HG02623 (cell line): Measurements from ENCODE around the gene SORCS1.

ENCODE experiments used
- ATAC-seq: cut with Tn5 transposase; IDR thresholded peaks from one replicate; pipeline ENCODE4 v1.9.1; 2021; ENCODE audit warnings: moderate library complexity; ENCODE audit not compliant: unreplicated experiment

The SORCS1 gene

DNA sequence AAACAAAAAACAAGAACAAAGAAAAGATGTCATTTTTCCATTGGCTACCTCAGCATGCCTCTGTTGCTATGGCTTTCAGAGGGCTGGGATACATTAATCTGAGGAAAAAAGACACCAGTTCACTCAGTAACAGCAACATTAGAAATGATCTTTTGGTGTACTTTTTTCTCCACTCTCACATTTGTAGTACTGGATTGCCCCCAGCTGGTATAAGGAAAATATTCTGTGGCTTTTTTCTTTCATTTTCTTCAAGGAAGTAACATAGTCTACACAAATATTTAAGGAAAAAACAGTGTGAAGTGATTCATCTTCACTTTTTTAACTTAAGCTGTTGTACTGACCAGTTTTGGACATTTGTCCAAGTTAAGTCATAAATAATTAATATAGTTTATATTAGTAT, 482.3 kb downstream of the SORCS1 start:
- no peak for ATAC-seq

GRCh38 chr10:106680061-106680460, 484.4 kb downstream of the SORCS1 start:
- ATAC-seq, result no peak

DNA sequence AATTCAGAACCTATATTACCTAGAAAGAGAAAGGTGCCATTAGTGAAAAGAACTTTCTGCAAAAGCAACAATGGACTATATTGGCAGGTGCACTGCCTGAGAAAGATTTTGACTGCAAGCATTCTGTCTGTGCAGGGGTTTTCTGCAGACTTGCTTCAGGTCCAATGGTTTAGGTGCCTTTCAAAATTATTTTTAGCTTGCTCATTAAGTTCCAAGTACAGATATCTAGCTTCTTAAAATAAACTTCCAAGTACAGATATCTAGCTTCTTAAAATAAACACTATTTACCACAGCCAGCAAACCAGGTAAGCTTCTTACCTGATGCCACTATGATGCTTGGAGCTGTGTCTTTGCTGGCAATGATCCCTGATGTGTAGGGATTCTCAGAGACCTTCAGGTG, 485.2 kb downstream of the SORCS1 start:
- ATAC-seq, result no peak

DNA sequence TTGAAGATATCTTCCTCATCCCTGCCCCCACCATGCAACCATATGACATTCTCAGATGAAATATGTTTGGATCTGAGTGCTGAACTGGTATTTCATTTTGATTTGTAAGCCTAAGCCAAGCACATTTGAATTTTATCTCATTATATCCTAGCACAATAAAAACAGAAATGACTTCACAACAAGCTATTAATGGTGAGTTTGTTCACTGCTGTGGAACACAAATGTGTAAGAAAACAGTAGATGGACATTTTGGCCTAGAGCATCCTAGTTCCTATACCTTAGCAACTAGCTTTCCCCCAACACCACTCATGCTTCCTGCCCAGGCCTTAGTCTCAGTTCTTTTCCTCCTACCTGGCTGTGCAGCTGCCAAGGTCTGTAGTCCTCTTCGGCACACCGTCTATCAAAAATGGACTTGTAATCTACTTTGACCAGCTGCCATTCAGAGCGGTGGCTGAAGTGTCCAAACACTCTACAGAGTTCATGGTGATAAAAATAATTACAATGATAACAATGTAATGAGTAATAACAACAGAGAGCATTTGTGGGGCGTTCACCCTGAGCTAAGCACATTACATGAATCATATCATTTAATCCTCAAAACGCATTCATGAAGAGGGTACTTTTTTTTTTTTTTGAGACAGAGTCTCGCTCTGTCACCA, 491.9 kb downstream of the SORCS1 start:
- no peak for ATAC-seq

DNA sequence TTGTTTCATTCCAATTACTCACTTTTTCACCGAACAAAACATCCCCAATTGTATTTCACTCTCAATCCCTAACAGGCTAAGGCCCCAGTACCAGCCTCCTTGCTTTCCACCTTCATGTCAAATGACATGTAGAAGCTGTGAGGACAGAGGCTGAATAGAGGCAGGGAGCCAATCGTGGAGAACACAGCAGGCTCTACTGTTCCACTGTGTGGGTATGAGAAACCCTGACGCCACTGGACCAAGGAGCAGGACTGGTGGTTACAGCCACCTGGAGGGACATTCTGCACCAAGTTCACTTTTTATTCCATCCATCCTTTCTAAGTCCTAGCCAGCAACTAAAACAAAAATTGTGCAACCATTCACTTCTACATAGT, 502.8 kb downstream of the SORCS1 start:
- no peak for ATAC-seq

- no peak for ATAC-seq
Measured at GRCh38 chr10:106661133-106661766, 503.3 kb downstream of the SORCS1 start.

- no peak for ATAC-seq
Measured at GRCh38 chr10:106660550-106660949, 504.0 kb downstream of the SORCS1 start.

GRCh38 chr10:106655636-106656035, 508.9 kb downstream of the SORCS1 start:
- ATAC-seq, result no peak

GRCh38 chr10:106655165-106655564, 509.3 kb downstream of the SORCS1 start:
- no peak for ATAC-seq

GRCh38 chr10:106652279-106652678, 512.2 kb downstream of the SORCS1 start:
- ATAC-seq, result no peak

DNA sequence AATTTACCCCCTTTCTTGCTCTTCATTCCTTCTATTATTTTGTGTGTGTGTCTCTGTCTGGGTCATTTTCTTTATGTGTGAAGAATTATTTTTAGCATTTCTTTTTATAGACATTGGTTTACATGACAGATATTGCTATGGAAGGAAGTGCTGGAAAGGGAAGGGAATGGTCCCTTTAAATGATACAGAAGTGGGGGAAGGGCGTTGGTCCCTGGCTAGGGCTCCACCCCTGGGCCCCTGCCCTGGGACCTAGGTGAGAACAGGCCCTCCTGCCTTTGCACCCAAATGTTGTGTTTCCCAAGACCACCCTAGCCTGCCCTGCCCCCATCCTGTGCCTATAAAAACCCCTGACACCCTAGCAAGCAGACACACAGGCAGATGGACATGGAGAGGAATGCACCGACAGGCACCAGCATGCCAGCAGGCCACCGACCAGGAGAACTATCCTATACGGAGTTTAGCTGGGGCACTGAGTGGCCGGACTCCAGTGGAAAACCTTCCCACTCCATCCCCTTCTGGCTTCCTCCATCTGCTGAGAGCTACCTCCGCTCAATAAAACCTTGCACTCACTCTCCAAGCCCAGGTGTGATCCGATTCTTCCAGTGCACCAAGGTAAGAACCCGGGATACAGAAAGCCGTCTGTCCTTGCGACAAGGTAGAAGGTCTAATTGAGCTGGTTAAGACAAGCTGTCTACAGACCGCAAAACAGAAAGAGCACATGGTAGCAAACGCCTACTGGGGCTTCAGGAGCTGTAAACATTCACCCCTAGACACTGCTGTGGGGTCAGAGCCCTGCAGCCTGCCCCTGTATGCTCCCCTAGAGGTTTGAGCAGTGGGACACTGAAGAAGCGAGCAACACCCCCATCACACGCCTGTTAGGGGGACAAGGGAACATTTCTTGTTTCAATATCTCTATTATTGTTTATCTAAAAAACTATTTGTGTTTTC, 515.7 kb downstream of the SORCS1 start:
- no peak for ATAC-seq

DNA sequence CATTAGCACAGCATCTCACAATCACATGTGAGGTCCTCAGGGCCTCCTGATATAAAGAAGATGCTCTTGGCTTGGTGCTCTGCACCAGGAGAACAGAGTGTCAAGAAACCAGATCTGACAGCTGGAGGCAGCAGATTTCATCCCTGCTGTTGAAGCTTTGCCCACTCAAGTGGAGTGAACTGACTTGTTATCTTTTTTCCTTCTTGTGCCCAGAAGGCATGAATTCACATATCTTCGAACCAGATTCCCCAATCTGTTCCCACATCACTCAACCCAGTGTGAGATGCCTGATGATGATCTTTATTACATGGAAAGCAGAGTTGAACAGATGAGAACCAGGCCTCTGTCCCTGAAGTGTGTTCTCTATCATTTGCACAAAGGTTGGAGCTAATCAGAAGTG, 521.0 kb downstream of the SORCS1 start:
- no peak for ATAC-seq

GRCh38 chr10:106637873-106638272, 526.6 kb downstream of the SORCS1 start:
- ATAC-seq, result no peak

DNA sequence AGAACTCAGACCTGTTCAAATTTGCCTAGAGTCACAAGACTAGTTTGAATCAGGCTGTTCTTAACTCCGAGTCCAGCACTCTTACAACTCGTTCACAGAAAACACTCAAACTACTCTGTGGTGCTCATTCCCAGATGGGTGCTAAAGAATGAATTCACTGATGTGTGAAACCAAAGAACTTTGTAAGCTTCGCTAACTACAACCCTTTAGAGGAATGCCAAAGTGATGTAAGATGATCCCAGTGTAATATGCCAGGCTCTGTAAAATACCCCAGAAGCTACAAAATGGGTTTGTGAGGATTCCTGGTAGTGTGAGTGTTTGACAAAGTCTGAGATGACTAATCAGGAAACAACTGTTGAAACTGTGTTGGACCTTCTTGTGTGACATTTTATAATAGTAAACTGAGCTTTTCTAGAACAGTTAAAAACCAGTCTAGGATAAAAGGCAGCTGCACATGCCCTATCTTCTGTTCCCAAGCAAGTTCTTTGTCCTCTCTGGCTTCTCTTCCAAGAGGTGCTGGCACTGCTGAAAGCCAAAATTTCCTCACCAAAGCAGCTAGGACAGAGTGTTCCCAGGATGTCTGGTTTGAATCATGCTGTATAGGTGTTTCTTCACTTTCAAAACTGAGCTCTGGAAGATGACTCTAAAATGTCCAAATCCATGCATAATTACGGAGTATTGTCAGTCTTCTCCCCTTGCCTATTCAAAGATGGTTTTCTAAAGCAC, 527.6 kb downstream of the SORCS1 start:
- no peak for ATAC-seq

DNA sequence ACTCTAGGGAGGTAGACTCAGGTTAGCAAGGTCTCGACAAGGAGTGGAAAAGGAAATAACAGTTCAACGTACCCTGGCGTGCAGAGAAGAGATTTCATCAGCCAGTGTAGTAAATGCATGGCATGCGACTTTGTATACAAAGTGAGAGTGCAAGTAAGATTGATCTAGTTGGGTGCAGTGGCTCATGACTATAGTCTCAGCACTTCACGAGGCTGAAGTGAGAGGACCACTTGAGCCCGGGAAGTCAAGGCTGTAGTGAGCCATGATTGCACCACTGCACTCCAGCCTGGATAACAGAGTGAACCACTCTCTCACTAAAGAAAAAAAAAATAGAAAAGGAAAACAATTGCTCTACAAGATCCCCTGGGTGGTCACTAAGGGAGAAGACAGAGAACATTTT, 528.6 kb downstream of the SORCS1 start:
- ATAC-seq, result no peak

- no peak for ATAC-seq
Measured at GRCh38 chr10:106631016-106631702, 533.3 kb downstream of the SORCS1 start.

DNA sequence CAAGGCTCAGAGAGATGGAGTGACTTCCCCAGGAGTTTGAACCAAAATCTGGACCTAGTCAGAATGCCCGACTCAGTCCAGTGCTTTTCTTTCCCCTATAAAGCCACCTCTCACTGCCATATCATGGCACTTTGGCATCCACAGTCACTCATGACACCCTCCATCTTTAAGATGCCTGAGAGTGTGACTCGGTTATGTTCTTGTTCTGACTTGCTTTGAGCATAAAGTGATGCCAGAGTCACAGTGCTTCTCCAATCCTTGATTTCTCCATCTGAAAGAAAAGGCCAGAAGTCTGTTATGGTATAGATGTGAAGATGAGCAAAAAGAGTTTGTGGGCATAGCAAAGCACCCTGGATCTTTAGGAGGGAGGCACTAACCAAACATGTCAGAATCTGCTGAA, 538.1 kb downstream of the SORCS1 start:
- no peak for ATAC-seq

DNA sequence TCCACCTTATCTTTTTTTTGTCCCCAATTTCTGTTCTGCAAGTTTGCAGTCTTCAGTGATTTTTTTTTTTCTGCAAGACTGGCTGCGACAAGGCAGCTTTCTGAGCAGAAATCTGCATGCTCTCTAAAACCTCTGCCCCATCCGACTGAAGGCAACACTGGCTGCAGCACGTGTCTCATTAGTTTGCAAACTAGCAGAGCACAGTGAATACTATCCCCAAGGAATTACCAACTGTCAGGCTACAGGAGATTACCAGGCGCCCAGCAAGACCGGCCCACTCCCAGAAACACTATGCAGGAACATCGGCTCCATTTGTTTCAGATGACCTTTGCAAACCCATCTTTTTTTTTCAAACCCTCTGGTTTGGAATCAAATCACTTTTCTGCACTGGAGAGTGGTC, 538.8 kb downstream of the SORCS1 start:
- ATAC-seq, result no peak

DNA sequence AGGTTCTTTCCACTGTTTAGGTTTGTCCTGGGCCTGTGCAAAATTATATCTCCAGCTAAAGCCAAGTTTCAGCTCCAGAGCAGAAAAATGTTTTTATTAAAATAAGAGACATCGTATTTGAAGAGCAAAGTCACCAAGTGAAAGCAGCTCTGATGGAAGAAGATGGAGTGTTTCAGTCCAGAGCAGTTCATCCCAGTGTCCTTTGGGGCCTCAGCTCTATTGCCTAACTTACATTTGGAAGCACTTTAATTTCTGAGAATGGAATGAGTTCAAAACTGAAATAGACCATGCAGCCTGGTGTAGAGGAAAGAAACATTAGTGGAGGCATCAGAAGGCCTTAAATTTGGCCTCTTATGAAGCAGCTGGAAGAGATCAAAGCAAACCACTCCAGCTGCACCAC, 545.2 kb downstream of the SORCS1 start:
- no peak for ATAC-seq

GRCh38 chr10:106618646-106619045, 545.9 kb downstream of the SORCS1 start:
- no peak for ATAC-seq

DNA sequence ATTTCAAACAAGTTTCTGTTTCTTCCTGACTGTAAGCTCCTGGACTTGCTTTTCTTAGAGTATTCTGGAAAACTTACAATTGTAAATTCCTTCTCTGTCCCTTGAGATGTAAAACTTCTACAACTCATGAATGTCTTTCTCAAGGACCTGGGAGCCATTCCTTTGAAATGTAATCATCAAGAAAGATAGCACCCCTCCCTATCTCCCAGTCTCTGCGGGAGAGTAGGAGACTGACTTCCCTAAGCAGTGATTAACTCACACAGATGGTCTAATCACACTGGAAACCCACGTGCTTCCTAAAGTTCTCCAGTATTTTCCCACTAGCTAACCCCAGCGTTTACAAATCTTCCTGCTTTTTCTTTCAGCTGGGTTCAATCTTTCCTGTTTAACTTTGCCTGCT, 549.4 kb downstream of the SORCS1 start:
- ATAC-seq, result no peak
